ENCODE measurements around the gene LCN15. TPM values are rescaled to one million over a fixed set of nuclear protein-coding genes. Genes with fewer than 3 reads are reported as not detected.

LCN15 gene
- total RNA-seq, 1 donor from 2014 or later: not detected

DNA sequence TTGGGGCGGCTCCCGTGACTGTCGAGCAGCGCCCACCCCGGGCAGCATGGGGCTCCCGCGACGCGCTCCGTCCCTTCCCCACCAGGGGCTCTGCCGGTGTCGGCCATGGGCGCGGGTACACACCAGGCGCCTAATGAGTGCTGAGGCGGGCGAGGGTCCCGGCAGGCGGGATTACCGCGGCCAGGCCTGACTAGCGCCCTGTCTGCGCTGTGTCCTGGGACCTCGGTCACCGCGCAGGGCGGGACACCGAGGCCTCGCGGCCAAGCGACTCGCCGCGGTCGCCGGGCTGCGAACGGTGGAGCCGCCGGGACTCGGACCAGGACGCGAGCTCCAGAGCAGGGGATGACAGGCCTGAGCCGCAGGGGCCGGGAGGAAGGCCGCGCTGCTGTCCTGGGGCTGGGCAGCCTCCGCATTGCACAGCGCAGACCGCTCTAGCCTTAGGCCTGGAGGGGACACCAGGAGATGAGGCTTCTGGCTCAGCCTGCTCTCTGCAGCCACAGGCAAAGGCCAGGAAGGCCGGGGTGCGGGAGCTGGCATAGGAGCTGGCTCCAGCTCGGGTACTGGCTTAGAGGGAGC lies 35.7 kb downstream of the LCN15 start:
- Histone ChIP-seq H3K4me3 (peak overlapping the region; percentile 89), H3K36me3 (no peaks in the 10 kb centered on the region), H3K4me1 (peaks cover 9% of the 10 kb centered on the region), H3K9me3 (ENCODE audit: low read depth) (no peaks in the 10 kb centered on the region), H3K79me2 (ENCODE audit: low read depth) (peaks cover 43% of the 10 kb centered on the region), H2AFZ (replicated peaks) (peak overlapping the region; percentile 85), H3K4me2 (peak overlapping the region; percentile 82), H3K27me3 (peaks cover 17% of the 10 kb centered on the region), H3K9ac (no peak overlapping the region), H3F3A (ENCODE audit: low read depth) (peaks cover 36% of the 10 kb centered on the region), H3K27ac (no peak overlapping the region), H4K20me1 (ENCODE audit: low read depth) (peaks cover 42% of the 10 kb centered on the region)
- Mint-ChIP-seq H3K4me1 (peaks cover 27% of the 10 kb centered on the region), H3K36me3 (peaks cover 18% of the 10 kb centered on the region), H3K4me3 (peak overlapping the region; percentile 76), H3K27ac (no peak overlapping the region), H3K27me3 (ENCODE audit: insufficient read depth, low read depth) (peaks cover 16% of the 10 kb centered on the region), H3K9me3 (no peaks in the 10 kb centered on the region)
- DNase-seq (ENCODE audit: low spot score): peak; percentile 75
- no peak for TF ChIP-seq EZH2phosphoT487 (IDR thresholded peaks at IDR 0.05)
- TF ChIP-seq, protein P1, sequence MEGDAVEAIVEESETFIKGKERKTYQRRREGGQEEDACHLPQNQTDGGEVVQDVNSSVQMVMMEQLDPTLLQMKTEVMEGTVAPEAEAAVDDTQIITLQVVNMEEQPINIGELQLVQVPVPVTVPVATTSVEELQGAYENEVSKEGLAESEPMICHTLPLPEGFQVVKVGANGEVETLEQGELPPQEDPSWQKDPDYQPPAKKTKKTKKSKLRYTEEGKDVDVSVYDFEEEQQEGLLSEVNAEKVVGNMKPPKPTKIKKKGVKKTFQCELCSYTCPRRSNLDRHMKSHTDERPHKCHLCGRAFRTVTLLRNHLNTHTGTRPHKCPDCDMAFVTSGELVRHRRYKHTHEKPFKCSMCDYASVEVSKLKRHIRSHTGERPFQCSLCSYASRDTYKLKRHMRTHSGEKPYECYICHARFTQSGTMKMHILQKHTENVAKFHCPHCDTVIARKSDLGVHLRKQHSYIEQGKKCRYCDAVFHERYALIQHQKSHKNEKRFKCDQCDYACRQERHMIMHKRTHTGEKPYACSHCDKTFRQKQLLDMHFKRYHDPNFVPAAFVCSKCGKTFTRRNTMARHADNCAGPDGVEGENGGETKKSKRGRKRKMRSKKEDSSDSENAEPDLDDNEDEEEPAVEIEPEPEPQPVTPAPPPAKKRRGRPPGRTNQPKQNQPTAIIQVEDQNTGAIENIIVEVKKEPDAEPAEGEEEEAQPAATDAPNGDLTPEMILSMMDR (IDR thresholded peaks at IDR 0.05): no peak
- TF ChIP-seq EZH2 (IDR thresholded peaks at IDR 0.05): no peak

DNA sequence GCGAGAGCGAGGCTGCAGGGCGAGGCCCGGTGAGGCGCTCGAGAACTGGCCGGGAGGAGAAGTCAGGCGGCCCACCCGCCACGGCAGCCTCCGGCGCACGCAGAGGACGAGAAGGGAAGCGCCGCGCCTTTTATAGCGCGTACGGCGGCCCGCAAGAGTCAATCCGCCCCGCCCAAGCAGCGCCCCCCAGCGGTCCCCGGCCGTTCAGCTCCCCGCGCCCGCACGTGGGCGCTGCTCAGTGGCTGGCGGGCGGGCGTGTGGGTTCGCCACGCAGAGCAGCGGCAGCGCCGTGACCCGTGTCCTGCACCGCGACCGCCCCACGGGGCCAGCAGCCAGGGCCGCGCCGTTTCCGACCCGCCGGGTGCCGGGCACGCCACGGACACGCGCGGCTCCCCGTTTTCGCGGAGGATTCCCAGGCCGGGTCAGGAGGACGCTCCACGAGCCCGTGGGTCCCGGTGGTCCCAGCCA lies 36.2 kb downstream of the LCN15 start:
- peaks cover 27% of the 10 kb centered on the region for H3K4me1 Mint-ChIP-seq
- Histone ChIP-seq H3K36me3 (no peaks in the 10 kb centered on the region), H4K20me1 (ENCODE audit: low read depth) (peaks cover 47% of the 10 kb centered on the region), H3F3A (ENCODE audit: low read depth) (peaks cover 40% of the 10 kb centered on the region), H3K9ac (peak overlapping the region; percentile 88), H2AFZ (replicated peaks) (peak overlapping the region; percentile 85), H3K4me3 (peak overlapping the region; percentile 89), H3K27ac (no peak overlapping the region), H3K4me1 (peaks cover 9% of the 10 kb centered on the region), H3K4me2 (peak overlapping the region; percentile 82), H3K79me2 (ENCODE audit: low read depth) (peaks cover 43% of the 10 kb centered on the region), H3K9me3 (ENCODE audit: low read depth) (no peaks in the 10 kb centered on the region), H3K27me3 (peaks cover 17% of the 10 kb centered on the region)
- H3K36me3 Mint-ChIP-seq: peaks cover 19% of the 10 kb centered on the region
- peak overlapping the region; percentile 77 for H3K4me3 Mint-ChIP-seq
- TF ChIP-seq, protein P1 (IDR thresholded peaks at IDR 0.05): peak; percentile 91
- no peak for TF ChIP-seq EZH2 (IDR thresholded peaks at IDR 0.05)
- H3K27ac Mint-ChIP-seq: no peak overlapping the region
- H3K27me3 Mint-ChIP-seq (ENCODE audit: insufficient read depth, low read depth): peaks cover 13% of the 10 kb centered on the region
- H3K9me3 Mint-ChIP-seq: no peaks in the 10 kb centered on the region
- peak; percentile 93 for DNase-seq (ENCODE audit: low spot score)

DNA sequence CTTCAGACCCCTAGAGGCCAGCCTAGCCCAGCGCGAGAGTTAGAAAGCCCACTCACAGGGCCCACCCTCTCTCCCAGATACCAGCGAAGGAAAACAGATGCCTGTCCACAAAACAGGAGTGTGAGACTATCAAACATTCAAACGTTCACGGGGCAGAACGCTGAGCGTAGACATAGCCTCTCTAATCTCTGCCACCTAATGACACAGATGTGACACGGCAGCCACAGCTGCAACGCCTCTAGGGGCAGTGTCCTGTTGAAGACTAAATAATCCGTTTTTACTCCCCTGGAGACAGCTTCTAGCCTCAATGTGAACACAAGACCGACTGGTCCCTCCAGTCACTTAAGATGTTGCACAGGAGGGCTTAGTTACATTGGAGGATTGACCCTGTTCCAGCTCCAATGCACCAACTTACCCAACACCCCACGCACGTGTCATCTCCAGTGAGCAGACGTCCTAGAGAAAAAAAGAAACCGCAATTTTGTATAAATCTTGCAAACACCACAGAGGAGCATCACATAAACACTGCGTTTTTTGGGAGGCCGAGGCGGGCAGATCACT lies 37.6 kb downstream of the LCN15 start:
- Histone ChIP-seq H2AFZ (replicated peaks) (no peak overlapping the region), H3K27me3 (peaks cover 17% of the 10 kb centered on the region), H3K36me3 (no peaks in the 10 kb centered on the region), H3K4me2 (peak overlapping the region; percentile 82), H3F3A (ENCODE audit: low read depth) (peaks cover 48% of the 10 kb centered on the region), H4K20me1 (ENCODE audit: low read depth) (peaks cover 61% of the 10 kb centered on the region), H3K9me3 (ENCODE audit: low read depth) (no peaks in the 10 kb centered on the region), H3K79me2 (ENCODE audit: low read depth) (peaks cover 43% of the 10 kb centered on the region), H3K9ac (no peak overlapping the region), H3K4me3 (peak overlapping the region; percentile 89), H3K4me1 (peaks cover 9% of the 10 kb centered on the region), H3K27ac (no peak overlapping the region)
- peak; percentile 69 for DNase-seq (ENCODE audit: low spot score)
- H3K36me3 Mint-ChIP-seq: peaks cover 19% of the 10 kb centered on the region
- TF ChIP-seq EZH2phosphoT487 (IDR thresholded peaks at IDR 0.05) (no peak), EZH2 (IDR thresholded peaks at IDR 0.05) (no peak)
- TF ChIP-seq, protein P1 (IDR thresholded peaks at IDR 0.05): peak; percentile 57
- H3K9me3 Mint-ChIP-seq: no peaks in the 10 kb centered on the region
- H3K27ac Mint-ChIP-seq: peak overlapping the region; percentile 90
- H3K4me3 Mint-ChIP-seq: peak overlapping the region; percentile 98
- H3K4me1 Mint-ChIP-seq: peaks cover 27% of the 10 kb centered on the region
- peaks cover 12% of the 10 kb centered on the region for H3K27me3 Mint-ChIP-seq (ENCODE audit: insufficient read depth, low read depth)
